Ammon's horn (tissue), 1 donor: ENCODE data around the gene MBD3L1.

Source experiments
- DNase-seq: peaks from one replicate; pipeline ENCODE4 v3.0.0-alpha.2; 2016; ENCODE audit warnings: low spot score

MBD3L1 gene

DNA sequence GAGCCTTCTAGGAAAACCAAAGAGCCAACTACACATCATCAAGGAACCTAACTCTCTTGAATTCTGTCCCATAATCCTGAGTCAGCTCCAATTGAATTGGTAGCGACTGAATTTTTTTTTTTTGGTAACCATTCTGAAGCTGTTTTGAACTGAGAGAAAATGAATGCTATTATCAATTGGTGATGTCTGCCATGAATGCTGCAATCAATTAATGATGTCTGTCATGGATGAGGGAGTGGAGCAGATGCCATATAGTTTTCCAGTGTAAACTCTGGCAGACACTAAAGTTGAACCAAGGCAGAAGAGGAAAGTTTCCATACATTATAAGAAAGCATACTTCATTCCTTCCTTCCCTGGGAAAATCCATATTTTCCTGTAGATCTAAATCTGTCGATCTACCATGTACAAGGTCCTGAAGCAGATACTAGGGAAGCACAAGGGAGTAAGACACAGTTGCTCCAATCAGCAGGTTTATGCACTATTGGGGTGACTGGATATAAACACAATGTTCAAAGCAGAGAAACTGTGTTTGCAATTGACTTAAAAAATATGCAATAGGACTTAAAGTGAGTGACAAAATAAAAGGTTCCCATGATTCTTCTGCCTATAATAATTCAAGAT lies 48.8 kb downstream of the MBD3L1 start:
- DNase-seq = no peak

DNA sequence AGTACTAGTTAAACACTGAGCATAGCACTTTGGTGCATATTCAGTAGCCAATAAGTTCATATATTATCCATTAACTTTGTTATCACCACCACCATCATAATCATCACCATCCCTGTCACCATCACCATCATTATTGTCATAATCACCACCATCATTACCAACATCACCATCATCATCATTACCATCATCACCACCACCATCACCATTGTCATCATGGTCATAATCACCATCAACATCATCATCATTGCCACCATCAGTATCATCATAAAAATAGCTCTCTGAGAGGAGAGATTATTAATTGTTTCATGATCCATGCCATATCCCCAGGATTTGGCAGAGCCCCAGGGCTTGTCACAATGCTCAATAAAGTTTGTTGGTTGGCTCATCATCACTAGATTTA lies 49.3 kb downstream of the MBD3L1 start:
- DNase-seq = no peak

DNA sequence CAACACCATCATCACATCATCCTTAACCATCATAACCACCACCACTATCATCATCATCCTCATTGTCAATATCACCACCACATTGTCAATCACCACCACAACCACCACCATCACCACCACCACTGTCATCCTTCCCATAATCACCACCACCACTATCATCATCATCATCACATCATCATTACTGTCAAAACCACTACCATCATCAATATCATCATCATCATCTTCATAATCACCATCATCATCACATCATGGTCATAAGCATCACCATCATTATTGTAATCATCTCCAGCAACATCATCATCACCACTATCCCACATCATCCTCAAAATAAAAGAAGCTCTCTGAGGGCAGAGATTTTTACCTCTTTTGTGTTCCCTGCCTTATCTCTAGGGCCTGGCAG lies 52.2 kb downstream of the MBD3L1 start:
- no peak for DNase-seq

DNA sequence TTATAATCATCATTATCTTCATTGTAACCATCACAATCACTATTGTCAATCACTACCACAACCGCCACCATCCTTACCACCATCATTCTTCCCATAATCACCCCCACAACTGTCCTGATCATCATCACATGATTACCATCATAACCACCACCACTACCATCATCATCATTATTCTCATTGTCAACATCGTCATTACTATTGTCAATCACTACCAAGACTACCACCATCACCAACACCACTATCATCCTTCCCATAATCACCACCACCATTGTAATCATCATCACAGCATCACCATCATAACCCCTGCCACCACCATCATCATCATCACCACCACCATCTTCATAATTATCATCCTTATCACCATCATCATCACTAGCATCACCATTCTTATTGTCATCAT lies 55.2 kb downstream of the MBD3L1 start:
- DNase-seq = no peak

DNA sequence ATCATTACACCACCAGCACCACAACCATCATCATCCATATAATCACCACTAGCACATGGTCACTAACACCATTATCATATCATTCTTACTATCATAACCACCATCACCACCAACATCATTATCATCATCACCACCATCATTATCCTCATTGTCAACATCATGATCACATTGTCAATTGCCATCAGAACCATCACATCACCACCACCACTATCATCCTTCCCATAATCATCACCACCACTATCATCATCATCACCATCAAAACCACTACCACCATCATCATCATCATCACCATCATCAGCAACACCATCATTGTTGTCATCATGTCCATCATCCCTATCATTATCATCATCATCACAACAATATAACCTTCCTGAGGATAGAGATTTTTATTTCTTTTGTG lies 58.1 kb downstream of the MBD3L1 start:
- no peak for DNase-seq
